GM19397 (cell line): Measurements from ENCODE around the gene RIMOC1.
"Not testable (repeated sequence)": the region's sequence is repeated elsewhere in the genome, so short reads cannot be mapped to it uniquely, and the experiment has no call there.

Experiments
- ATAC-seq: cut with Tn5 transposase; IDR thresholded peaks from one replicate; pipeline ENCODE4 v1.9.1; 2021; ENCODE audit warnings: mild to moderate bottlenecking, moderate library complexity; ENCODE audit not compliant: unreplicated experiment

The RIMOC1 gene

GRCh38 chr5:41891066-41891707 lies 13.0 kb upstream of the RIMOC1 start:
- ATAC-seq, result no peak

DNA sequence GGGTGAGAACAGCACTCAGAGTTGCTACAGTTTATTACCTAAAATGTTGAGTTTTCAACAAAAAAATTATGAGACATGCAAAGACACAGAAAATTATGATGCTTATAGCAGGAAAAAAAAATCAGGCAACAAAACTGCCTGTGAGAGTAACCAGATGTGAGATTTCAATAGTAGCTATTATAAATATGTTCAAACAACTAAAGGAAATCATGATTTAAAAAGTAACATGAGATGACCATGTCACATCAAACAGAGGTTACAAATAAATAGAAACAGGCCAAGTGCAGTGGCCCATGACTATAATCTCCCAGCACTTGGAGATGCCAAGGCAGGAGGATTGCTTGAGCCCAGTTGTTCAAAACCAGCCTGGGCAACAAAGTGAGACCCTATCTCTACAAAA lies 12.1 kb upstream of the RIMOC1 start:
- no peak for ATAC-seq

- no peak for ATAC-seq
Observed at GRCh38 chr5:41893074-41893851, 10.9 kb upstream of the RIMOC1 start.

DNA sequence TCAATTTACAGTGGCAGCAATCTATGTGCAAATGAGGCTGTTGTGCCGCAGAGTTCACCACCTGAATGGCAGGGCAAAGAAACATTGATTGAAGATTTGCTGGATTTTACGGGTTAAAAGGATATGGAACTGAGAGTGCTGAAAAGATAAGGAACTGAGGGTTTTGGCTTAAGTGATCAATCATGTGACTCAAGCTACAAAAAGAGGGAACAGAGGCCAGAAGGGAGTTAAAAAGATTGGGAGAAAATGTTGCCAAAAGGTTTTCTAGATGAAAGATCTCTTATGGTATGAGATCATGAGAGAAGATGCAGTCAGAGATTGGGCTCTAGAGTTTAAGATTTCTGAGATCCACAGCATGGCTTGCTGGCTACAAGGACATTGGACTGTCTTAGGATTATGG lies 7.9 kb upstream of the RIMOC1 start:
- ATAC-seq, result no peak

- ATAC-seq, result no peak
Observed at GRCh38 chr5:41903382-41903891, 707 bp upstream of the RIMOC1 start.

DNA sequence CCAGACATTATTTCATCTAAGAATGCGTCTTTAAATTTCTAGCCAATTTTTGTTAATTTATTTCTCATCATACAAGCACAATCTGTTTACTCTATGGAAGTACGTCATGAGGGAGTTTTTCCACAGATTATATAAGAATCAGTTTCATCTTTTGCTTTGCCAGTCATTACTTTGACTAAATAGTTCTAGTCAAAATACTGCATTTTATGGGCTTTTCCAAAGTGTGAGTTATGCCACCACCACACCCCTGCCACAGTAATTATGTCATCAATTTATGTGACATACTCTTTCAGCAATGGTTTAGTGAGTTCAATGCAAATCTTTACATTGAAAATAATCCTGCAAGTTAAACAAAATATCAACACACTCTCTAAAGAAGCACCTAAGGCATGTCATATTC lies 2.0 kb downstream of the RIMOC1 start:
- ATAC-seq, result no peak

GRCh38 chr5:41908374-41909079 lies 4.4 kb downstream of the RIMOC1 start:
- no peak for ATAC-seq

DNA sequence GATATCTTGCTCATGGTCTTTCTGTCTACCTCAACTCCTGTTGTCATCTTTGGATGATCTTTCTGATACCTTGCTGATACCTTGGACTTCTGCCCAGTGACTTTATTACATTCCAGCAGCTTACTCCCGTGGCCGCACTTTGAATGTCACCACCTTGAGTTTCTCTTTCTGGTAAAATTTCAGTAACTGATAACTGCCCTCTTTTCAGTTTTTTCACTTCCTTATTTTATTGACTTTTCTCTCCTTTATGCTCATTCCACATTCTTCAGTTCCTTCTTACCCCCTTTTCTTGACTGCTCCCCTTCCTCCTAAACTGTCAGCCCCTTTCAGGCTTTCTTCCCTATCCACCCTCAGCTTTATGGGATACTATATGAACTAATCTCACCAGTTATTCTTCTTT lies 14.0 kb downstream of the RIMOC1 start:
- ATAC-seq, result no peak

GRCh38 chr5:41921166-41921565 lies 17.0 kb downstream of the RIMOC1 start:
- ATAC-seq, result no peak

DNA sequence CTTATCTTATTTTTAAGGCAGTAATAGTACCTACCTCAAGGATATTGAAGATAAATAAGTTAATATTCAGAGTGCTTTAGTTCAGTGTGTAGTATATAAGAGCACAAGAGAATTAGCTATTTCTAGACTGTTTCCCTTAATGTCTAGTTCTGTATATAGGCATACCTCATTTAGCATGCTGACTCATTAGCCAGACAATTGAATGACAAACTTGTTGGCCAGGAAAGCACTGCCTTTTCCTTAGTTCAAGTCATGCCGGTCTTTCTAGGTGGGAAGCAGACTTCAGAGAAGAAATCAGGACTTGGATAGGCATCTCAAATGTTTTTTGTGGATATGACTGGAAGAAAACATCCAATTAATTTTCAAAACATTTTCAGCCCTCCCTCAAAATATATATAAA lies 17.7 kb downstream of the RIMOC1 start:
- ATAC-seq, result no peak

DNA sequence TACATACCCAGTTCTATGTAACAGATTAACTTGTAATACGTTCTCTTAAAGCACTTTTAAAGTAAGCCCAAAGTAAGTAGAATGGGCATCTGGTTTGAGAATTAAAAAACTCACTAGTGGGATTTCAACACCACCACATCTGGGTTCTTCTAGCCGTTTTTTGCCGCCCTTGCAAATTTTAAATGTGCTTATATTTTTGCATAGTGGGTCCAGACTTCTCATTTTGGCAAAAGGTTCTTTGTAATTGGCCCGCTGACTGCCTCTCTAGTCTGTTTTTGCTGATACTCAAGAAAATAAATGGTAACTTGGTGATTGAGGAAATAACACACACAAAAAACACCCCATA lies 20.4 kb downstream of the RIMOC1 start:
- ATAC-seq, result no peak

DNA sequence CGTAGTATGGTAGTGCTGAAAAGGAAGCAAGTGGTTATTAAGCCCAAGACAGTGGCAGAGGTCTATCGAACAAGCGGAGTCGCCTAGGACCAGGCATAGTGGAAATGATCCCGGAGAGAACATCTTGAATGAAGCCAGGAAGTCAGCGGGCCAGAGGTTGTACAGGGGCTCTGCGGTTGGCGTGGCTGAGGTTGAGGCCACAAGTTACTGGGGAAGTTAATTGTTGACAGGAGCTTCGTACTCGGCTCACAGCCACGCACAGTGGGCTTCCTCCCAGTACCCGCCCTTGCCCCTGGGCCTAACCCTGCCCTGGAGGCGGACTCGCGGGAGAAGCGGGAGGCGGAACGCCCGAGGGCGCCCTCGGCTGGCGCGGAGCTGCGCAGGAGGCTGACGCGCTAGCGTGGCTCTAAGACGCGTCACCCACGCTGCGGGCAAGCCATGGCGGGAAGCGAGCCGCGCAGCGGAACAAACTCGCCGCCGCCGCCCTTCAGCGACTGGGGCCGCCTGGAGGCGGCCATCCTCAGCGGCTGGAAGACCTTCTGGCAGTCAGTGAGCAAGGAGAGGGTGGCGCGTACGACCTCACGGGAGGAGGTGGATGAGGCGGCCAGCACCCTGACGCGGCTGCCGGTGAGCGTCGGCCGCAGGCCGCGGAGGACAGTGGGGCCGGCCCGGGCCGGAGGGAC lies 20.9 kb downstream of the RIMOC1 start, which contains the start of gene FBXO4:
Gene FBXO4 (plus strand): TSS at position 410 of the 683 bp plus-strand sequence. CDS start 29 bp downstream, at position 439.
- peak; percentile 95 for ATAC-seq

GRCh38 chr5:41925555-41925951 lies 21.4 kb downstream of the RIMOC1 start:
- ATAC-seq, result peak; percentile 26

DNA sequence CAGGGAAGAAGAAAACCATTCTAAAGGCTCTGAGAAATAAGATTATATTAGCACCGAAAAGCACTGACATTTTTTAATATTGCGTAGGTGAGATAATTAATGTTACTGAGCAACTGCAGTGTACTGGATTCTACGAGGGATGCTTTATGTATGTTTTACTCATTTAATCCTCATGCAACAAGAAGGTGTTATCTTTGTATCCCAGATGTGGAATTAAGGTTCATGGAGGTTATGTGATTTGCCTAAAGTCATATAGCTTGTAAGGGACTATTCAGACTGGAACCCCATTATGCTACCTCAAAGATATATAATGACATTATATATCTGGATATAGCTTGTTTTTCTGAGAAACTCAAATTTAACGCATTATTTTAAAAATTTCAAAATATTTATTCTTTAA lies 23.5 kb downstream of the RIMOC1 start:
- ATAC-seq, result no peak

- no peak for ATAC-seq
Observed at GRCh38 chr5:41929035-41929434, 24.9 kb downstream of the RIMOC1 start.

GRCh38 chr5:41932770-41933169 lies 28.6 kb downstream of the RIMOC1 start:
- ATAC-seq, result no peak

DNA sequence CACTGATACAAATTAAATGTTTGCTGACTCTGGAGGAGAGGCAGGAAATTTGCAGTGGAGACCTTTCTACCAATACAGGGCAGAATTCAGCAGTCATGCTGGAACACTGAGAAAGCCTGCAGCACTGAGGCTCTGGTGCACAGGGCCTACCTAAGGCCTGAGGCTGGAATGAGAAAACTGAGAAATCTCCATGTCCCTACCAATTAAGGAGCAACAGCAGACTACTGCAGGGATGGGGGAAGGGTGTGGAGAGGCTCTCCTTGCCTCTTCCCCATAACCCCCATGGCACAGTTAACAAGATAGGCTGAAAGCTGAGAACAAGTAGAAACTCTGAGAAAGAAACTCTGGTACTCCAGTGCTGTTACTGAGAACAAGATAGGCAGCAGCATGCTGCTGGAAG lies 31.4 kb downstream of the RIMOC1 start:
- no peak for ATAC-seq

GRCh38 chr5:41940641-41941040 lies 36.5 kb downstream of the RIMOC1 start:
- no peak for ATAC-seq

DNA sequence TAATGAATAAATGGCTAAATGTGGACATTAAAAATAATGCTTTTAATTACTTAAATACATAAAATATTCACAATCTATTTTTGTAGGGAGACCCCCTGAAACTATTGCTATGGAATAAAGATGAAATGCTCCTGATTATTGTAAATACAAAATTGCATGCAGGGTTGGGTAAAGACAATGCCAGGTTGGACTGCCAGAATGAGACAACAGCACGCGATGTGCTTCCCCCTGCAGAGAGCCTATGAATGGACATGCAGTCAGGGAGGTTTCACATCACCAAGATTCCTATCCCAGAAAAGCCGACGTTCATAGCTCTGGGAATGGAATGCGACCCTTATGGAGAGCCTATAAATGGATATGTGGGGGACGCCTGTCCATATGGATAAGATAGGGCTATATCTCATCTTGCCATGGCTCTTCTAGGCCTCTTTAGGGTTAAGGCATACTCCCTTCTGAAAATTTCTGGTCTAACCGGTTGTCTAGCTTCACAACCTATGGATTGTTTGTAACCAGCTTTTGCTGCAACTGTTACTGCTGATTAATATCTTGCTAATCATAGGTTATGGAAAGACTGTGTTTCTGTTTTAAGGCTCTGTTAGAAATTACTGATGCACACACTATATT lies 41.3 kb downstream of the RIMOC1 start:
- ATAC-seq, result not testable (repeated sequence)

- no peak for ATAC-seq
Observed at GRCh38 chr5:41951224-41951623, 47.1 kb downstream of the RIMOC1 start.
